ENCODE data around the gene LAMTOR2.
"Not testable (repeated sequence)": the region's sequence is repeated elsewhere in the genome, so short reads cannot be mapped to it uniquely, and the experiment has no call there.

LAMTOR2 gene

GRCh38 chr1:156033011-156033410, 21.6 kb upstream of the LAMTOR2 start:
- DNase-seq (ENCODE audit: low spot score): no peak
- no peaks in the 10 kb centered on the region for H3K9me3 Mint-ChIP-seq
- H3K4me1 Mint-ChIP-seq (ENCODE audit: low read depth): peaks cover 3% of the 10 kb centered on the region
- H3K4me3 Mint-ChIP-seq: no peak overlapping the region
- H3K27ac Mint-ChIP-seq: no peak overlapping the region
- no peaks in the 10 kb centered on the region for H3K27me3 Mint-ChIP-seq (ENCODE audit: low read depth)
- peaks cover 5% of the 10 kb centered on the region for H3K36me3 Mint-ChIP-seq (ENCODE audit: low read depth)

DNA sequence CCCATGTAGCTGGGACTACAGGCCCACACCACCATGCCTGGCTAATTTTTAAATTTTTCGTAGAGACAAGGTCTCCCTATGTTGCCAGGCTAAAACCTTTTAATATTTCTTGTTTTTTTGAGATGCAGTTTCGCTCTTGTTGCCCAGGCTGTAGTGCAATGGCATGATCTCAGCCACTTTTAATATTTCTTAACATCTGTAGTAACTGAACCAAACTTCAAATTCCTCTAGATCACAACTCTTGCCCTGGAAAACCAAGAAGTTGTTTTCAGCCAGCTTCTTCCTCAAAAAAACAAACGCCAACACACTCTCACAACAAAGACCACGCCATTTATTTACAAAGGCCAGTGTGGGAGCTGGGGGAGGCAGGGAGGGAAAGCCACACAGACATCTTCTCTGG, 19.6 kb upstream of the LAMTOR2 start:
- H3K36me3 Mint-ChIP-seq (ENCODE audit: low read depth); H3K4me3 Mint-ChIP-seq; DNase-seq (ENCODE audit: low spot score); H3K9me3 Mint-ChIP-seq; H3K27me3 Mint-ChIP-seq (ENCODE audit: low read depth); H3K4me1 Mint-ChIP-seq (ENCODE audit: low read depth); H3K27ac Mint-ChIP-seq: not testable (repeated sequence)

GRCh38 chr1:156042828-156043227, 11.8 kb upstream of the LAMTOR2 start:
- Mint-ChIP-seq H3K4me1 (ENCODE audit: low read depth) (peaks cover 12% of the 10 kb centered on the region), H3K4me3 (no peak overlapping the region), H3K36me3 (ENCODE audit: low read depth) (peaks cover 10% of the 10 kb centered on the region), H3K27ac (no peak overlapping the region), H3K9me3 (no peaks in the 10 kb centered on the region), H3K27me3 (ENCODE audit: low read depth) (no peaks in the 10 kb centered on the region)
- no peak for DNase-seq (ENCODE audit: low spot score)

- peak overlapping the region; percentile 32 for H3K27ac Mint-ChIP-seq
- H3K4me1 Mint-ChIP-seq (ENCODE audit: low read depth): peaks cover 12% of the 10 kb centered on the region
- peaks cover 24% of the 10 kb centered on the region for H3K36me3 Mint-ChIP-seq (ENCODE audit: low read depth)
- H3K9me3 Mint-ChIP-seq: no peaks in the 10 kb centered on the region
- H3K4me3 Mint-ChIP-seq: peak overlapping the region; percentile 39
- no peaks in the 10 kb centered on the region for H3K27me3 Mint-ChIP-seq (ENCODE audit: low read depth)
- DNase-seq (ENCODE audit: low spot score): peak; percentile 41
Observed at GRCh38 chr1:156045076-156045475, 9.5 kb upstream of the LAMTOR2 start.

DNA sequence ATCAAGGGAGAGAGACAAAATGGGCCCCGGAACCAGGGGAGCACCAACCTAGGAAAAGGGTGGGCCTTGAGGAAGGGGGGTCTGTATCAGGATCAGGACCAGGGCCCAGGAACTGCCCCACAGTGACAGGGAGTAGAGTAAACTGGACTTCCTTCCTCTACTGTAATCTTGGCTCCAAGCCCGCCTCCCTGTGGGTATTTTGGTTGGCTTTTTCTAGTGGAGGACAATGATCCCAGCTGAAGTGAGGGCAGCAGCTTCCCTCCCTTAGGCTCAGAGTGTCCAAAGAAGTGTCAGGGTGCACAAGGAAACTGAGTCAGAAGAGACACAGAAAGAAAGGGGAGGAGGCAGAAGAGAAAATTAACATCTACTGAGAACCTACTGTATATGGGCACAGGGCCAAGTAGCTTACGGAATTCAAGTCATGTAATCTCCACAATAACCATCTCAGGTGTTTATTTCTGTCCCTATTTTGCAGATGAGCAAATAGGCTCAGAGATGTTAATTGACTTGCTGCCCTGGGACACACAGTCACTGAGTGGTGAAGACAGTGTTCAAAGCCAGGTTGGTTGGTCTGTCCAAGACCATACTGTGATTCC, 5.8 kb upstream of the LAMTOR2 start:
- no peak overlapping the region for H3K4me3 Mint-ChIP-seq

GRCh38 chr1:156050376-156050775, 4.2 kb upstream of the LAMTOR2 start:
- Mint-ChIP-seq H3K4me1 (ENCODE audit: low read depth) (peaks cover 15% of the 10 kb centered on the region), H3K4me3 (no peak overlapping the region), H3K27me3 (ENCODE audit: low read depth) (no peaks in the 10 kb centered on the region), H3K9me3 (no peaks in the 10 kb centered on the region), H3K36me3 (ENCODE audit: low read depth) (peaks cover 16% of the 10 kb centered on the region), H3K27ac (no peak overlapping the region)
- no peak for DNase-seq (ENCODE audit: low spot score)

More for the DNA sequence above, 5.8 kb upstream of the LAMTOR2 start:
- Mint-ChIP-seq H3K4me1 (ENCODE audit: low read depth) (peaks cover 23% of the 10 kb centered on the region), H3K27ac (no peak overlapping the region), H3K36me3 (ENCODE audit: low read depth) (peaks cover 18% of the 10 kb centered on the region), H3K27me3 (ENCODE audit: low read depth) (no peaks in the 10 kb centered on the region), H3K9me3 (no peaks in the 10 kb centered on the region)
- no peak for DNase-seq (ENCODE audit: low spot score)

- peaks cover 18% of the 10 kb centered on the region for H3K4me1 Mint-ChIP-seq (ENCODE audit: low read depth)
- no peaks in the 10 kb centered on the region for H3K27me3 Mint-ChIP-seq (ENCODE audit: low read depth)
- H3K36me3 Mint-ChIP-seq (ENCODE audit: low read depth): peaks cover 14% of the 10 kb centered on the region
- H3K27ac Mint-ChIP-seq: no peak overlapping the region
- H3K9me3 Mint-ChIP-seq: no peaks in the 10 kb centered on the region
- H3K4me3 Mint-ChIP-seq: no peak overlapping the region
- no peak for DNase-seq (ENCODE audit: low spot score)
Observed at GRCh38 chr1:156051011-156051725, 3.4 kb upstream of the LAMTOR2 start.

- peak overlapping the region; percentile 98 for H3K4me3 Mint-ChIP-seq
- peaks cover 16% of the 10 kb centered on the region for H3K36me3 Mint-ChIP-seq (ENCODE audit: low read depth)
- peak overlapping the region; percentile 91 for H3K27ac Mint-ChIP-seq
- H3K4me1 Mint-ChIP-seq (ENCODE audit: low read depth): peaks cover 23% of the 10 kb centered on the region
- peak; percentile 64 for DNase-seq (ENCODE audit: low spot score)
- no peaks in the 10 kb centered on the region for H3K9me3 Mint-ChIP-seq
- H3K27me3 Mint-ChIP-seq (ENCODE audit: low read depth): no peaks in the 10 kb centered on the region
Observed at GRCh38 chr1:156052862-156053767, 1.5 kb upstream of the LAMTOR2 start.

GRCh38 chr1:156053768-156054499, 648 bp upstream of the LAMTOR2 start, which contains the start of gene UBQLN4:
Gene UBQLN4 (minus strand): TSS chr1:156053798. CDS start chr1:156053701, 97 bp downstream.
- Mint-ChIP-seq H3K4me1 (ENCODE audit: low read depth) (peaks cover 23% of the 10 kb centered on the region), H3K36me3 (ENCODE audit: low read depth) (peaks cover 11% of the 10 kb centered on the region), H3K4me3 (peak within 1 kb of the TSS; percentile 98), H3K27me3 (ENCODE audit: low read depth) (no peaks in the 10 kb centered on the region), H3K27ac (peak within 1 kb of the TSS; percentile 91), H3K9me3 (no peaks in the 10 kb centered on the region)
- peak; percentile 86 for DNase-seq (ENCODE audit: low spot score)

DNA sequence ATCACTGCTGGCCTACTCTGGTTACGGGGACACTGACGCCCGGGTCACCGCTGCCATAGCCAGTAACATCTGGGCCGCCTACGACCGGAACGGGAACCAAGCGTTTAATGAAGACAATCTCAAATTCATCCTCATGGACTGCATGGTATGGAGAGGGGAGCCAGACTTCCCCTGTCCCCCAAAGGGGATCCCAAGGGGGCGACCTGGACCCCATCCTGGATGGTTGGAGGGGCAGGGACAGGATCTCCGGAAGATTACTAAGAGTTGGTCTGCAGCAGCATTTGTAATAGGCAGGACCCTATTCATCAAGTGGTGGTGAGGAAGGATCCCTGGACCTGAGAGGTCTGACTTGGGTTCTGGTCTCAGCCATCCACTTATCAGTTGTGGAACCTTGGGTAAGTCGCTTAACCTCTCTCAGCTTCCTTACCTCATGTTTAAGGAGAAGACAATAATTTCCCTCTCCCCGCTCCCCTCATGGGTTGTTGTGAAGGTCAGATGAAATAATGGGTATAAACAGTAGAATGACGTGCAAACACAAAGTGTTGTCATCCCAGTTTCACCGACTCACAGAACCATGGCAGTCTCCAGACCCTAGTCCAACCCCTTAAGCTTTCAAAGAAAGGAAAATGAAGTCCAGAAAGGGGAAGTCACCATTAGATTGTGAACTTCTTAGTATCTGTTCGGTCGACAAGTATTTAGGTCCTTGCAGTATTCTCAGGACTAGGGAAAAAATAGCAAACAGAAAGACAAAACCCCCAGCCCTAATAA, 883 bp downstream of the LAMTOR2 start:
- Mint-ChIP-seq H3K27me3 (ENCODE audit: low read depth) (no peaks in the 10 kb centered on the region), H3K36me3 (ENCODE audit: low read depth) (peaks cover 4% of the 10 kb centered on the region), H3K9me3 (no peaks in the 10 kb centered on the region), H3K4me3 (peak overlapping the region; percentile 85), H3K4me1 (ENCODE audit: low read depth) (peaks cover 23% of the 10 kb centered on the region), H3K27ac (peak overlapping the region; percentile 20)
- DNase-seq (ENCODE audit: low spot score): no peak

- H3K9me3 Mint-ChIP-seq: no peaks in the 10 kb centered on the region
- H3K36me3 Mint-ChIP-seq (ENCODE audit: low read depth): peaks cover 4% of the 10 kb centered on the region
- peak overlapping the region; percentile 25 for H3K4me3 Mint-ChIP-seq
- no peaks in the 10 kb centered on the region for H3K27me3 Mint-ChIP-seq (ENCODE audit: low read depth)
- H3K4me1 Mint-ChIP-seq (ENCODE audit: low read depth): peaks cover 23% of the 10 kb centered on the region
- no peak for DNase-seq (ENCODE audit: low spot score)
- no peak overlapping the region for H3K27ac Mint-ChIP-seq
Observed at GRCh38 chr1:156056326-156056849, 1.8 kb downstream of the LAMTOR2 start.

GRCh38 chr1:156060937-156061636, 6.5 kb downstream of the LAMTOR2 start, which contains the start of gene RAB25:
Gene RAB25 (plus strand): TSS chr1:156061160. CDS start chr1:156061401, 241 bp downstream.
- H3K27me3 Mint-ChIP-seq (ENCODE audit: low read depth): no peaks in the 10 kb centered on the region
- peaks cover 4% of the 10 kb centered on the region for H3K36me3 Mint-ChIP-seq (ENCODE audit: low read depth)
- no peaks in the 10 kb centered on the region for H3K9me3 Mint-ChIP-seq
- no peak within 1 kb of the TSS for H3K4me3 Mint-ChIP-seq
- no peak within 1 kb of the TSS for H3K27ac Mint-ChIP-seq
- peaks cover 11% of the 10 kb centered on the region for H3K4me1 Mint-ChIP-seq (ENCODE audit: low read depth)
- no peak for DNase-seq (ENCODE audit: low spot score)
